Muscle of leg (tissue), 11 donors: ENCODE measurements around the gene ATXN1. TPM values are rescaled to one million over a fixed set of nuclear protein-coding genes. Genes with fewer than 3 reads are reported as not detected.
A peak's percentile ranks its signal among the peaks of the same experiment; 100 is the strongest.

ENCODE experiments used
- DNase-seq: peaks from one replicate; pipeline ENCODE4 v3.0.0; 2013
- H3K27ac ChIP-seq: one replicate; pipeline ENCODE4 v1.5.1; 2013; ENCODE audit warnings: mild to moderate bottlenecking, low read length, control low read depth
- H3K27me3 ChIP-seq: one replicate; pipeline ENCODE4 v1.6.1; 2013; ENCODE audit warnings: low read length; ENCODE audit not compliant: control insufficient read depth, insufficient read depth
- H3K36me3 ChIP-seq: one replicate; pipeline ENCODE4 v1.6.1; 2013; ENCODE audit warnings: low read length; ENCODE audit not compliant: control insufficient read depth, insufficient read depth
- H3K4me1 ChIP-seq: one replicate; pipeline ENCODE4 v1.6.1; 2013; ENCODE audit warnings: low read length; ENCODE audit not compliant: control insufficient read depth, insufficient read depth
- H3K4me3 ChIP-seq: one replicate; pipeline ENCODE4 v1.5.1; 2013; ENCODE audit warnings: low read length, control low read depth
- H3K9me3 ChIP-seq: replicated peaks from 2 replicates; pipeline ENCODE4 v1.6.1; 2013; ENCODE audit warnings: low read depth, low read length; ENCODE audit not compliant: control insufficient read depth
- WGBS: methylation state at CpG from one replicate; pipeline ENCODE4 v1.1.5; 2013; ENCODE audit warnings: missing lambda C conversion rate; ENCODE audit not compliant: insufficient coverage; 5-methylcytosine and 5-hydroxymethylcytosine counted together
- polyA plus RNA-seq, 8 donors: library from polyadenylated mRNA; unstranded; fragments of 120-200 nt; gene quantifications; one replicate each; pipeline versions ENCODE4 v1.2.1 to v1.2.3, GENCODE V29; 2013; ENCODE audit warnings: inconsistent platforms in 1 of 8, low replicate concordance in 1 of 8; ENCODE audit not compliant: insufficient read length in 8 of 8, insufficient read depth in 1 of 8
- total RNA-seq: library from RNA; stranded (reverse); fragments of 120-200 nt; gene quantifications from one replicate; pipeline ENCODE4 v1.2.4, GENCODE V29; 2013

The ATXN1 gene
- total and polyA plus RNA-seq, 9 donors: 10.2 to 19.9 (median 12.9) TPM

- Histone ChIP-seq H3K9me3 (no peaks in the 10 kb centered on the region), H3K27me3 (no peaks in the 10 kb centered on the region), H3K4me3 (no peak overlapping the region), H3K4me1 (peaks cover 32% of the 10 kb centered on the region), H3K27ac (no peak overlapping the region), H3K36me3 (no peaks in the 10 kb centered on the region)
- WGBS: 60% methylated on average over 1 of the region's 6 CpGs
- no peak for DNase-seq
Measured at GRCh38 chr6:16344756-16345155, 416.5 kb downstream of the ATXN1 start.

- no peak overlapping the region for H3K27ac ChIP-seq
- no peak for DNase-seq
- H3K36me3 ChIP-seq: no peaks in the 10 kb centered on the region
- H3K9me3 ChIP-seq: no peaks in the 10 kb centered on the region
- H3K27me3 ChIP-seq: no peaks in the 10 kb centered on the region
- no peak overlapping the region for H3K4me3 ChIP-seq
- 94% methylated on average over 3 of the region's 8 CpGs for WGBS
- H3K4me1 ChIP-seq: peaks cover 40% of the 10 kb centered on the region
Measured at GRCh38 chr6:16343593-16343992, 417.7 kb downstream of the ATXN1 start.

GRCh38 chr6:16339265-16339587, 422.0 kb downstream of the ATXN1 start:
- H3K4me3 ChIP-seq: no peak overlapping the region
- H3K4me1 ChIP-seq: peaks cover 58% of the 10 kb centered on the region
- DNase-seq: no peak
- no peaks in the 10 kb centered on the region for H3K9me3 ChIP-seq
- H3K27me3 ChIP-seq: no peaks in the 10 kb centered on the region
- peak overlapping the region; percentile 64 for H3K27ac ChIP-seq
- no CpG with 5 or more reads among the region's 3 CpGs for WGBS
- no peaks in the 10 kb centered on the region for H3K36me3 ChIP-seq

- DNase-seq: peak; percentile 86
- H3K9me3 ChIP-seq: no peaks in the 10 kb centered on the region
- H3K27ac ChIP-seq: peak overlapping the region; percentile 64
- no CpG with 5 or more reads among the region's 10 CpGs for WGBS
- no peak overlapping the region for H3K4me3 ChIP-seq
- peaks cover 58% of the 10 kb centered on the region for H3K4me1 ChIP-seq
- no peaks in the 10 kb centered on the region for H3K36me3 ChIP-seq
- no peaks in the 10 kb centered on the region for H3K27me3 ChIP-seq
Measured at GRCh38 chr6:16338577-16339264, 422.5 kb downstream of the ATXN1 start.

- WGBS: 12% methylated on average over 11 of the region's 13 CpGs
- H3K4me1 ChIP-seq: peaks cover 57% of the 10 kb centered on the region
- no peak overlapping the region for H3K4me3 ChIP-seq
- H3K27me3 ChIP-seq: no peaks in the 10 kb centered on the region
- no peaks in the 10 kb centered on the region for H3K9me3 ChIP-seq
- H3K27ac ChIP-seq: peak overlapping the region; percentile 94
- DNase-seq: peak; percentile 99
- no peaks in the 10 kb centered on the region for H3K36me3 ChIP-seq
Measured at GRCh38 chr6:16337295-16337975, 423.8 kb downstream of the ATXN1 start.

GRCh38 chr6:16336911-16337294, 424.4 kb downstream of the ATXN1 start:
- H3K9me3 ChIP-seq: no peaks in the 10 kb centered on the region
- H3K4me3 ChIP-seq: no peak overlapping the region
- H3K27me3 ChIP-seq: no peaks in the 10 kb centered on the region
- no peaks in the 10 kb centered on the region for H3K36me3 ChIP-seq
- H3K27ac ChIP-seq: peak overlapping the region; percentile 94
- no CpG with 5 or more reads among the region's 6 CpGs for WGBS
- H3K4me1 ChIP-seq: peaks cover 57% of the 10 kb centered on the region
- peak; percentile 92 for DNase-seq

- H3K9me3 ChIP-seq: no peaks in the 10 kb centered on the region
- DNase-seq: peak; percentile 65
- H3K27me3 ChIP-seq: no peaks in the 10 kb centered on the region
- no peaks in the 10 kb centered on the region for H3K36me3 ChIP-seq
- peaks cover 59% of the 10 kb centered on the region for H3K4me1 ChIP-seq
- WGBS: 20% methylated on average over 2 of the region's 6 CpGs
- no peak overlapping the region for H3K4me3 ChIP-seq
- peak overlapping the region; percentile 94 for H3K27ac ChIP-seq
Measured at GRCh38 chr6:16336056-16336818, 425.0 kb downstream of the ATXN1 start.

- no peak overlapping the region for H3K4me3 ChIP-seq
- DNase-seq: no peak
- 64% methylated on average over 7 of the region's 10 CpGs for WGBS
- no peaks in the 10 kb centered on the region for H3K36me3 ChIP-seq
- H3K4me1 ChIP-seq: peaks cover 61% of the 10 kb centered on the region
- no peaks in the 10 kb centered on the region for H3K9me3 ChIP-seq
- H3K27me3 ChIP-seq: no peaks in the 10 kb centered on the region
- peak overlapping the region; percentile 51 for H3K27ac ChIP-seq
Measured at GRCh38 chr6:16335176-16335575, 426.1 kb downstream of the ATXN1 start.

- H3K4me3 ChIP-seq: no peak overlapping the region
- no peaks in the 10 kb centered on the region for H3K9me3 ChIP-seq
- WGBS: 60% methylated on average over 3 of the region's 3 CpGs
- peak overlapping the region; percentile 51 for H3K27ac ChIP-seq
- DNase-seq: peak; percentile 79
- peaks cover 61% of the 10 kb centered on the region for H3K4me1 ChIP-seq
- no peaks in the 10 kb centered on the region for H3K36me3 ChIP-seq
- no peaks in the 10 kb centered on the region for H3K27me3 ChIP-seq
Measured at GRCh38 chr6:16334671-16335070, 426.6 kb downstream of the ATXN1 start.

GRCh38 chr6:16333580-16333979, 427.7 kb downstream of the ATXN1 start:
- no peak overlapping the region for H3K4me3 ChIP-seq
- H3K27me3 ChIP-seq: no peaks in the 10 kb centered on the region
- no peak for DNase-seq
- H3K9me3 ChIP-seq: no peaks in the 10 kb centered on the region
- H3K36me3 ChIP-seq: no peaks in the 10 kb centered on the region
- H3K4me1 ChIP-seq: peaks cover 56% of the 10 kb centered on the region
- WGBS: 60% methylated on average over 1 of the region's 3 CpGs
- H3K27ac ChIP-seq: no peak overlapping the region
